Nephron progenitor cell (in vitro differentiated cells): ENCODE results near the gene PRKCE.

ENCODE experiments used
- DNase-seq: peaks from one replicate; pipeline ENCODE4 v3.0.0; 2021
- H3K27ac Mint-ChIP-seq: 2 replicates; pipeline ENCODE4 v1.8.0; 2021; ENCODE audit warnings: mild to moderate bottlenecking, moderate library complexity, mixed read lengths
- H3K27me3 Mint-ChIP-seq: 2 replicates; pipeline ENCODE4 v1.8.0; 2021; ENCODE audit warnings: mild to moderate bottlenecking, low read depth, mixed read lengths; ENCODE audit not compliant: poor library complexity
- H3K36me3 Mint-ChIP-seq: 2 replicates; pipeline ENCODE4 v1.8.0; 2021; ENCODE audit warnings: low read depth, mixed read lengths
- H3K4me1 Mint-ChIP-seq: 2 replicates; pipeline ENCODE4 v1.8.0; 2021; ENCODE audit warnings: mixed read lengths
- H3K4me3 Mint-ChIP-seq: 2 replicates; pipeline ENCODE4 v1.8.0; 2021; ENCODE audit warnings: mild to moderate bottlenecking, moderate library complexity, mixed read lengths
- H3K9me3 Mint-ChIP-seq: 2 replicates; pipeline ENCODE4 v1.8.0; 2021; ENCODE audit warnings: mild to moderate bottlenecking, moderate library complexity, mixed read lengths
- CTCF ChIP-seq: fragments of 200-600 bp; sonication (generic); IDR thresholded peaks from 2 replicates; pipeline ENCODE4 v1.5.0; 2021; ENCODE audit warnings: antibody characterized with exemption

Gene PRKCE

GRCh38 chr2:46096260-46096659 lies 444.8 kb downstream of the PRKCE start:
- Mint-ChIP-seq H3K4me3 (no peak overlapping the region), H3K36me3 (peaks cover 14% of the 10 kb centered on the region), H3K27ac (no peak overlapping the region), H3K4me1 (no peaks in the 10 kb centered on the region), H3K27me3 (peaks cover 14% of the 10 kb centered on the region), H3K9me3 (peaks cover 18% of the 10 kb centered on the region)
- DNase-seq = no peak
- TF ChIP-seq CTCF = no peak

GRCh38 chr2:46097714-46098480 lies 446.4 kb downstream of the PRKCE start:
- Mint-ChIP-seq H3K27ac (no peak overlapping the region), H3K4me3 (no peak overlapping the region), H3K9me3 (peaks cover 24% of the 10 kb centered on the region), H3K36me3 (peaks cover 14% of the 10 kb centered on the region), H3K4me1 (no peaks in the 10 kb centered on the region), H3K27me3 (peaks cover 3% of the 10 kb centered on the region)
- DNase-seq = no peak
- TF ChIP-seq CTCF = no peak

- Mint-ChIP-seq H3K36me3 (peaks cover 18% of the 10 kb centered on the region), H3K9me3 (peaks cover 29% of the 10 kb centered on the region), H3K27ac (no peak overlapping the region), H3K27me3 (peaks cover 3% of the 10 kb centered on the region), H3K4me1 (no peaks in the 10 kb centered on the region), H3K4me3 (no peak overlapping the region)
- no peak for DNase-seq
- no peak for TF ChIP-seq CTCF
Measured at GRCh38 chr2:46098621-46099062, 447.2 kb downstream of the PRKCE start.

- Mint-ChIP-seq H3K36me3 (peaks cover 22% of the 10 kb centered on the region), H3K4me3 (no peak overlapping the region), H3K27me3 (peaks cover 3% of the 10 kb centered on the region), H3K9me3 (peaks cover 30% of the 10 kb centered on the region), H3K27ac (no peak overlapping the region), H3K4me1 (no peaks in the 10 kb centered on the region)
- no peak for TF ChIP-seq CTCF
- no peak for DNase-seq
Measured at GRCh38 chr2:46101557-46102220, 450.2 kb downstream of the PRKCE start.

GRCh38 chr2:46106690-46107089 lies 455.2 kb downstream of the PRKCE start:
- Mint-ChIP-seq H3K27me3 (no peaks in the 10 kb centered on the region), H3K9me3 (peaks cover 32% of the 10 kb centered on the region)
- TF ChIP-seq CTCF = no peak

More at GRCh38 chr2:46106690-46107089, 455.2 kb downstream of the PRKCE start:
- H3K4me1 Mint-ChIP-seq = no peaks in the 10 kb centered on the region
- H3K36me3 Mint-ChIP-seq = peaks cover 22% of the 10 kb centered on the region
- no peak overlapping the region for H3K27ac Mint-ChIP-seq
- DNase-seq = no peak
- H3K4me3 Mint-ChIP-seq = no peak overlapping the region
